Hepatocyte (in vitro differentiated cells): ENCODE measurements around the gene CAPN11. TPM values are rescaled to one million over a fixed set of nuclear protein-coding genes. Genes with fewer than 3 reads are reported as not detected.

Experiments used
- DNase-seq: peaks from one replicate; pipeline ENCODE4 v3.0.0-alpha.2; 2016; ENCODE audit warnings: low spot score
- H2AFZ ChIP-seq: fragments of 200-600 bp; sonication (generic); 2 replicates; pipeline ENCODE4 v1.6.0; 2016; ENCODE audit warnings: antibody characterized with exemption, mild to moderate bottlenecking
- H3K27ac ChIP-seq: fragments of 200-600 bp; sonication (generic); 2 replicates; pipeline ENCODE4 v1.5.1; 2016; ENCODE audit warnings: mild to moderate bottlenecking
- H3K27me3 ChIP-seq: fragments of 200-600 bp; sonication (generic); 2 replicates; pipeline ENCODE4 v1.6.1; 2016
- H3K36me3 ChIP-seq: fragments of 200-600 bp; sonication (generic); replicated peaks from 2 replicates; pipeline ENCODE4 v1.5.1; 2016; ENCODE audit warnings: low read depth; ENCODE audit not compliant: insufficient read depth
- H3K4me1 ChIP-seq: fragments of 200-600 bp; sonication (generic); 2 replicates; pipeline ENCODE4 v1.5.1; 2016; ENCODE audit warnings: mild to moderate bottlenecking, moderate library complexity; ENCODE audit not compliant: insufficient read depth
- H3K4me2 ChIP-seq: fragments of 200-600 bp; sonication (generic); 2 replicates; pipeline ENCODE4 v1.6.0; 2016
- H3K4me3 ChIP-seq: fragments of 200-600 bp; sonication (generic); 2 replicates; pipeline ENCODE4 v1.5.1; 2016; ENCODE audit warnings: mild to moderate bottlenecking
- H3K79me2 ChIP-seq: fragments of 200-600 bp; sonication (generic); 2 replicates; pipeline ENCODE4 v1.6.0; 2017; ENCODE audit warnings: mild to moderate bottlenecking
- H3K9me2 ChIP-seq: fragments of 200-600 bp; sonication (generic); replicated peaks from 2 replicates; pipeline ENCODE4 v1.6.0; 2017; ENCODE audit warnings: mild to moderate bottlenecking; ENCODE audit not compliant: insufficient read depth
- H3K9me3 ChIP-seq: fragments of 200-600 bp; sonication (generic); 2 replicates; pipeline ENCODE4 v1.5.1; 2016; ENCODE audit warnings: low read depth, mild to moderate bottlenecking
- H4K20me1 ChIP-seq: fragments of 200-600 bp; sonication (generic); 2 replicates; pipeline ENCODE4 v1.6.0; 2016; ENCODE audit warnings: mild to moderate bottlenecking; ENCODE audit not compliant: insufficient read depth, poor library complexity, severe bottlenecking
- CTCF ChIP-seq: fragments of 200-600 bp; sonication (generic); IDR thresholded peaks from 2 replicates; pipeline ENCODE4 v1.5.1; 2016; ENCODE audit warnings: antibody characterized with exemption, mild to moderate bottlenecking; ENCODE audit not compliant: poor library complexity
- EZH2 ChIP-seq: fragments of 200-600 bp; sonication (generic); IDR thresholded peaks from 2 replicates; pipeline ENCODE4 v1.6.1; 2016; ENCODE audit warnings: antibody characterized with exemption, mild to moderate bottlenecking, borderline replicate concordance
- EZH2phosphoT487 ChIP-seq: fragments of 200-600 bp; sonication (generic); IDR thresholded peaks from one replicate; pipeline ENCODE4 v1.6.1; 2018; ENCODE audit warnings: antibody characterized with exemption, mild to moderate bottlenecking, low read depth, moderate library complexity; ENCODE audit not compliant: unreplicated experiment, severe bottlenecking
- WGBS: methylation state at CpG from one replicate; pipeline ENCODE4 v1.1.6; 2016; ENCODE audit warnings: low lambda C conversion rate; ENCODE audit errors: missing lambda C conversion rate; 5-methylcytosine and 5-hydroxymethylcytosine counted together
- polyA plus RNA-seq: library from polyadenylated mRNA; unstranded; fragments of >200 nt; fragmentation: Nextera tagmentation; extraction: Ambion mirVana; gene quantifications from 2 replicates; pipeline ENCODE4 v1.2.1, GENCODE V29; 2016
- total RNA-seq: library from RNA; depleted of rRNA; stranded (reverse); fragments of >200 nt; gene quantifications from 2 replicates; pipeline ENCODE4 v1.2.3, GENCODE V29; 2014

CAPN11 gene
- total and polyA plus RNA-seq, 2 experiments from 2014 or later: 0.13 to 0.23 TPM

DNA sequence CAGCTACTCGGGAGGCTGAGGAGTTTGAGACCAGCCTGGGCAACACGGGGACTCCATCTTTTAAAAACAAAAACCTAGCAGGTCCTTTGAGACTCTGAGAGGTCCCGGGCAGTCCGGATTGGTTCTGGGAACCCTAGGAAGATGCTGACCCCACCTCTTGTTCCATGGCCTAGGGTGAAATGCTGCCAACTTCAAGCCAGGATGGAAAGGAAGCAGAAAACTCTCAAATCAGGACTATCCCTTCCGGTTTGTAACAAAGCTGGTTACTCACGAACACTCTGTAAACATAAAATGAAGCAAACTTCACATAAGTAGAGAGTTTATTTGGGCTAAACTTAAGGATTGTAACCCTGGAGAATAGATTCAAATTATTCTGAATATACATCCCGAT, 28.0 kb downstream of the CAPN11 start:
- WGBS: 88% methylated on average over 7 of the region's 7 CpGs
- Histone ChIP-seq H3K4me1 (no peaks in the 10 kb centered on the region), H3K27me3 (no peaks in the 10 kb centered on the region), H3K4me2 (no peak overlapping the region), H3K9me2 (no peaks in the 10 kb centered on the region), H3K9me3 (no peaks in the 10 kb centered on the region), H3K79me2 (no peaks in the 10 kb centered on the region), H3K4me3 (no peak overlapping the region), H3K36me3 (no peaks in the 10 kb centered on the region), H2AFZ (no peak overlapping the region), H3K27ac (no peak overlapping the region), H4K20me1 (no peaks in the 10 kb centered on the region)
- TF ChIP-seq EZH2phosphoT487 (no peak), EZH2 (no peak), CTCF (no peak)
- DNase-seq: no peak

GRCh38 chr6:44188819-44189218, 30.2 kb downstream of the CAPN11 start:
- Histone ChIP-seq H3K4me1 (no peaks in the 10 kb centered on the region), H4K20me1 (no peaks in the 10 kb centered on the region), H3K9me3 (no peaks in the 10 kb centered on the region), H3K27me3 (no peaks in the 10 kb centered on the region), H3K9me2 (no peaks in the 10 kb centered on the region), H3K36me3 (no peaks in the 10 kb centered on the region), H3K4me3 (no peak overlapping the region), H3K4me2 (no peak overlapping the region), H3K79me2 (no peaks in the 10 kb centered on the region), H3K27ac (no peak overlapping the region), H2AFZ (no peak overlapping the region)
- DNase-seq: no peak
- WGBS: 91% methylated on average over 2 of the region's 2 CpGs
- TF ChIP-seq EZH2 (no peak), CTCF (no peak), EZH2phosphoT487 (no peak)

GRCh38 chr6:44189257-44189656, 30.6 kb downstream of the CAPN11 start:
- WGBS: 85% methylated on average over 2 of the region's 2 CpGs
- H2AFZ ChIP-seq: no peak overlapping the region

More at GRCh38 chr6:44189257-44189656, 30.6 kb downstream of the CAPN11 start:
- Histone ChIP-seq H3K4me1 (no peaks in the 10 kb centered on the region), H3K4me3 (no peak overlapping the region), H3K9me2 (no peaks in the 10 kb centered on the region), H3K9me3 (no peaks in the 10 kb centered on the region), H3K4me2 (no peak overlapping the region), H3K36me3 (no peaks in the 10 kb centered on the region), H3K27me3 (no peaks in the 10 kb centered on the region), H3K79me2 (no peaks in the 10 kb centered on the region), H3K27ac (no peak overlapping the region), H4K20me1 (no peaks in the 10 kb centered on the region)
- DNase-seq: no peak
- TF ChIP-seq EZH2phosphoT487 (no peak), CTCF (no peak), EZH2 (no peak)
